Measurements from ENCODE around the gene STRAP. TPM values are rescaled to one million over a fixed set of nuclear protein-coding genes. Genes with fewer than 3 reads are reported as not detected.

The STRAP gene
- 180 to 197 TPM (median 190 TPM) in 5 replicates for total RNA-seq (2022; extraction: Qiagen RNA extraction; ENCODE audit: low read depth)

GRCh38 chr12:15882118-15882971 lies at the start of gene STRAP:
TSS of gene STRAP (plus strand) at chr12:15882387. CDS start at chr12:15882708, 321 bp downstream.

GRCh38 chr12:15910864-15911721 lies 28.9 kb downstream of the STRAP start, which contains the start of gene DERA:
TSS of gene DERA (plus strand) at chr12:15911332. CDS start at chr12:15911384, 52 bp downstream.

Other genes with a start within 250 kb of the STRAP start
- 23.9 to 39.1 TPM (median 31.2 TPM) in 5 replicates for gene EPS8, start 93.0 kb upstream of the STRAP start, total RNA-seq (2022; extraction: Qiagen RNA extraction; ENCODE audit: low read depth)
- 40.1 to 53.2 TPM (median 42.5 TPM) in 5 replicates for gene DERA, start 28.9 kb downstream of the STRAP start, total RNA-seq (2022; extraction: Qiagen RNA extraction; ENCODE audit: low read depth)